HEK293T (cell line): ENCODE results near the gene TMEM218.

Experiments
- CTCF ChIA-PET: fragments of 350-600 bp; formaldehyde crosslinking; extraction: SDS; loops from one replicate; lab custom pipeline; 2021; ENCODE audit warnings: antibody characterized with exemption, inconsistent platforms; lab: Yijun Ruan, JAX
- POLR2A ChIA-PET: fragments of 350-600 bp; formaldehyde crosslinking; extraction: SDS; loops from one replicate; lab custom pipeline; 2020; ENCODE audit warnings: antibody characterized with exemption, inconsistent platforms; lab: Yijun Ruan, JAX
- DNase-seq: peaks from one replicate; pipeline ENCODE4 v3.0.0; 2012; ENCODE audit warnings: mixed read lengths; ENCODE audit errors: extremely low spot score
- ARNT ChIP-seq: fragments of 450-650 bp; IDR thresholded peaks from 2 replicates; pipeline ENCODE4 v1.6.1; 2017; ENCODE audit warnings: mild to moderate bottlenecking
- BHLHE40 ChIP-seq: fragments of 450-650 bp; IDR thresholded peaks from 2 replicates; pipeline ENCODE4 v1.6.1; 2016; ENCODE audit warnings: mild to moderate bottlenecking, moderate library complexity, borderline replicate concordance
- CTBP1 ChIP-seq: fragments of 450-650 bp; IDR thresholded peaks from 2 replicates; pipeline ENCODE4 v1.6.1; 2016; ENCODE audit warnings: borderline replicate concordance
- ELF4 ChIP-seq: fragments of 450-650 bp; IDR thresholded peaks from 2 replicates; pipeline ENCODE4 v1.6.1; 2017; ENCODE audit warnings: antibody characterized with exemption
- FOXA1 ChIP-seq: fragments of 450-650 bp; IDR thresholded peaks from 2 replicates; pipeline ENCODE4 v1.6.1; 2016; ENCODE audit warnings: mild to moderate bottlenecking
- FOXK2 ChIP-seq: fragments of 450-650 bp; IDR thresholded peaks from 2 replicates; pipeline ENCODE4 v1.6.1; 2016; ENCODE audit warnings: mild to moderate bottlenecking
- FOXM1 ChIP-seq: fragments of 450-650 bp; IDR thresholded peaks from 2 replicates; pipeline ENCODE4 v1.6.1; 2017; ENCODE audit warnings: mild to moderate bottlenecking, borderline replicate concordance
- HDGF ChIP-seq: fragments of 450-650 bp; IDR thresholded peaks from 2 replicates; pipeline ENCODE4 v1.6.1; 2017; ENCODE audit warnings: antibody characterized with exemption, borderline replicate concordance
- L3MBTL2 ChIP-seq: fragments of 450-650 bp; conservative IDR thresholded peaks from 2 replicates; pipeline ENCODE4 v1.6.1; 2016; ENCODE audit warnings: mild to moderate bottlenecking
- LEF1 ChIP-seq: fragments of 450-650 bp; IDR thresholded peaks from 2 replicates; pipeline ENCODE4 v1.6.1; 2017; ENCODE audit warnings: mild to moderate bottlenecking, borderline replicate concordance
- NFRKB ChIP-seq: fragments of 450-650 bp; IDR thresholded peaks from 2 replicates; pipeline ENCODE4 v1.6.1; 2016; ENCODE audit warnings: mild to moderate bottlenecking, moderate library complexity
- PKNOX1 ChIP-seq: fragments of 450-650 bp; IDR thresholded peaks from 2 replicates; pipeline ENCODE4 v1.6.1; 2016
- SP1 ChIP-seq: fragments of 450-650 bp; IDR thresholded peaks from 2 replicates; pipeline ENCODE4 v1.6.1; 2017
- SUZ12 ChIP-seq: fragments of 450-650 bp; IDR thresholded peaks from 2 replicates; pipeline ENCODE4 v1.6.1; 2016; ENCODE audit warnings: mild to moderate bottlenecking
- TARDBP ChIP-seq: fragments of 450-650 bp; IDR thresholded peaks from 2 replicates; pipeline ENCODE4 v1.6.1; 2016
- ZNF384 ChIP-seq: fragments of 450-650 bp; IDR thresholded peaks from 2 replicates; pipeline ENCODE4 v1.6.1; 2016

TMEM218 gene

GRCh38 chr11:125071846-125072217, 39.6 kb downstream of the TMEM218 start:
- no peak for DNase-seq
- CTCF ChIA-PET = no interaction called here
- TF ChIP-seq LEF1 (no peak), NFRKB (no peak), FOXA1 (no peak), L3MBTL2 (no peak), CTBP1 (no peak), ZNF384 (no peak), BHLHE40 (no peak), SUZ12 (no peak), FOXK2 (no peak), ELF4 (no peak)
- POLR2A ChIA-PET = no interaction called here

- CTCF ChIA-PET = interaction anchor here (0.7 kb wide), 1 partner anchor 195 kb away, joined by 4 read pairs; no protein-coding TSS in a partner anchor
- TF ChIP-seq BHLHE40 = no peak
- no peak for TF ChIP-seq PKNOX1
- TF ChIP-seq L3MBTL2 = no peak
- no peak for TF ChIP-seq TARDBP
- TF ChIP-seq FOXA1 = no peak
- TF ChIP-seq FOXK2 = no peak
- TF ChIP-seq ARNT = no peak
- no peak for TF ChIP-seq FOXM1
- no peak for TF ChIP-seq LEF1
- TF ChIP-seq SP1 = no peak
- TF ChIP-seq ZNF384 = no peak
- TF ChIP-seq SUZ12 = no peak
- TF ChIP-seq ELF4 = no peak
- no peak for TF ChIP-seq NFRKB
- no peak for TF ChIP-seq HDGF
- TF ChIP-seq CTBP1 = no peak
- POLR2A ChIA-PET = no interaction called here
- no peak for DNase-seq
Measured at GRCh38 chr11:125071435-125071834, 40.0 kb downstream of the TMEM218 start.

- TF ChIP-seq TARDBP (no peak), CTBP1 (no peak), FOXK2 (no peak), PKNOX1 (no peak), BHLHE40 (no peak), FOXA1 (no peak), SP1 (no peak), HDGF (no peak), FOXM1 (no peak), ZNF384 (no peak), LEF1 (no peak)
- ChIA-PET CTCF (interaction anchor here (0.6 to 1.0 kb wide), 3 partner anchors 20 to 1185 kb away, joined by 3 to 4 read pairs (median 3); no protein-coding TSS in a partner anchor), POLR2A (no interaction called here)
- DNase-seq = no peak
Measured at GRCh38 chr11:125070699-125071254, 40.6 kb downstream of the TMEM218 start.

- CTCF ChIA-PET = interaction anchor here (0.6 to 1.7 kb wide), 3 partner anchors 21 to 1184 kb away, joined by 3 to 4 read pairs (median 3); no protein-coding TSS in a partner anchor
- POLR2A ChIA-PET = no interaction called here
- TF ChIP-seq FOXM1 = no peak
- no peak for TF ChIP-seq L3MBTL2
- no peak for TF ChIP-seq ARNT
- no peak for TF ChIP-seq HDGF
- no peak for TF ChIP-seq TARDBP
- TF ChIP-seq CTBP1 = no peak
- no peak for TF ChIP-seq SP1
- TF ChIP-seq FOXK2 = no peak
- TF ChIP-seq ELF4 = no peak
- no peak for TF ChIP-seq NFRKB
- TF ChIP-seq PKNOX1 = no peak
- no peak for TF ChIP-seq BHLHE40
- no peak for TF ChIP-seq ZNF384
- TF ChIP-seq FOXA1 = no peak
- TF ChIP-seq SUZ12 = no peak
- no peak for DNase-seq
Measured at GRCh38 chr11:125069796-125070195, 41.6 kb downstream of the TMEM218 start.

- TF ChIP-seq BHLHE40 (no peak), FOXM1 (no peak)
- POLR2A ChIA-PET = no interaction called here
- CTCF ChIA-PET = interaction anchor here (1.7 kb wide), 1 partner anchor 73 kb away, joined by 4 read pairs; no protein-coding TSS in a partner anchor
- DNase-seq = no peak
Measured at GRCh38 chr11:125069008-125069407, 42.4 kb downstream of the TMEM218 start.

GRCh38 chr11:125068368-125068767, 43.1 kb downstream of the TMEM218 start:
- TF ChIP-seq NFRKB (no peak), SP1 (no peak), HDGF (no peak), CTBP1 (no peak), ELF4 (no peak), L3MBTL2 (no peak), LEF1 (no peak), FOXM1 (no peak), FOXA1 (no peak), PKNOX1 (no peak), ZNF384 (no peak)
- ChIA-PET CTCF (interaction anchor here (1.7 kb wide), 1 partner anchor 74 kb away, joined by 4 read pairs; no protein-coding TSS in a partner anchor), POLR2A (no interaction called here)
- no peak for DNase-seq
